ENCODE data around the gene VSIG10.

GRCh38 chr12:118017926-118018325 is 85.9 kb downstream of the VSIG10 start:
- TF ChIP-seq CTCF (IDR thresholded peaks at IDR 0.05) (no peak), POLR2AphosphoS5 (IDR thresholded peaks at IDR 0.05) (no peak)
